ENCODE results near the gene DNAJC22. TPM values are rescaled to one million over a fixed set of nuclear protein-coding genes. Genes with fewer than 3 reads are reported as not detected.

Gene DNAJC22
- total and polyA plus RNA-seq, 2 donors: 0.03 to 1.0 TPM

- Histone ChIP-seq H3K27ac (ENCODE audit: low read depth) (no peak overlapping the region), H3K4me1 (ENCODE audit: insufficient read depth) (peaks cover 2% of the 10 kb centered on the region), H3K4me3 (ENCODE audit: low read depth, low read length) (no peak overlapping the region), H3K36me3 (ENCODE audit: insufficient read depth) (no peaks in the 10 kb centered on the region)
- 100% methylated on average over 1 of the region's 1 CpG for WGBS
- no peak for DNase-seq (ENCODE audit: extremely low spot score)
Measured at GRCh38 chr12:49397000-49397399, 50.3 kb downstream of the DNAJC22 start.

GRCh38 chr12:49400304-49400703, 53.6 kb downstream of the DNAJC22 start:
- H3K27ac ChIP-seq (ENCODE audit: low read depth): no peak overlapping the region
- WGBS: 79% methylated on average over 1 of the region's 1 CpG
- H3K4me1 ChIP-seq (ENCODE audit: insufficient read depth): peaks cover 2% of the 10 kb centered on the region
- H3K4me3 ChIP-seq (ENCODE audit: low read depth, low read length): no peak overlapping the region
- H3K36me3 ChIP-seq (ENCODE audit: insufficient read depth): no peaks in the 10 kb centered on the region
- DNase-seq (ENCODE audit: extremely low spot score): no peak

Other genes with a start within 250 kb of the DNAJC22 start
- gene LMBR1L, start 236.0 kb upstream of the DNAJC22 start, total RNA-seq: 52.4 TPM
- gene LMBR1L, start 236.0 kb upstream of the DNAJC22 start, polyA plus RNA-seq: 53.9 TPM
- gene TUBA1B, start 215.5 kb upstream of the DNAJC22 start, total RNA-seq: 941 TPM
- gene TUBA1B, start 215.5 kb upstream of the DNAJC22 start, polyA plus RNA-seq: 999 TPM
- 645 TPM for gene TUBA1A, start 157.8 kb upstream of the DNAJC22 start, total RNA-seq
- 683 TPM for gene TUBA1A, start 157.8 kb upstream of the DNAJC22 start, polyA plus RNA-seq
- 62.8 TPM for gene TUBA1C, start 81.8 kb upstream of the DNAJC22 start, total RNA-seq
- gene TUBA1C, start 81.8 kb upstream of the DNAJC22 start, polyA plus RNA-seq: 248 TPM
- 9.1 TPM for gene PRPH, start 51.7 kb upstream of the DNAJC22 start, total RNA-seq
- gene PRPH, start 51.7 kb upstream of the DNAJC22 start, polyA plus RNA-seq: 24.8 TPM
- gene TROAP, start 23.6 kb upstream of the DNAJC22 start, total RNA-seq: 10.4 TPM
- gene TROAP, start 23.6 kb upstream of the DNAJC22 start, polyA plus RNA-seq: 0.48 TPM
- not detected for gene C1QL4, start 9.7 kb upstream of the DNAJC22 start, total RNA-seq
- gene C1QL4, start 9.7 kb upstream of the DNAJC22 start, polyA plus RNA-seq: not detected
- gene SPATS2, start 20.6 kb downstream of the DNAJC22 start, total RNA-seq: 52.8 TPM
- gene SPATS2, start 20.6 kb downstream of the DNAJC22 start, polyA plus RNA-seq: 11.5 TPM
- gene KCNH3, start 192.1 kb downstream of the DNAJC22 start, total RNA-seq: 0.58 TPM
- 0.28 TPM for gene KCNH3, start 192.1 kb downstream of the DNAJC22 start, polyA plus RNA-seq
- 23.0 TPM for gene MCRS1, start 221.3 kb downstream of the DNAJC22 start, total RNA-seq
- 48.3 TPM for gene MCRS1, start 221.3 kb downstream of the DNAJC22 start, polyA plus RNA-seq

All from urinary bladder (tissue), 4 donors.